Mesenteric fat pad (tissue), 1 donor: ENCODE results near the gene EXOC2. TPM values are rescaled to one million over a fixed set of nuclear protein-coding genes. Genes with fewer than 3 reads are reported as not detected.

Experiments
- DNase-seq: peaks from one replicate; pipeline ENCODE4 v3.0.0-alpha.2; 2020; ENCODE audit warnings: low spot score
- total RNA-seq: library from RNA; stranded (reverse); fragmentation: NEBNext Ultra II Directional; extraction: Animal tissue kit (Norgen Biotek cat#: 25700); gene quantifications from one replicate; pipeline ENCODE4 v1.2.1, GENCODE V29; 2021
- donor health status: DM: yes; HTN: yes; CAD: no.

The EXOC2 gene
- total RNA-seq, 1 donor from 2014 or later: 15.3 TPM

DNA sequence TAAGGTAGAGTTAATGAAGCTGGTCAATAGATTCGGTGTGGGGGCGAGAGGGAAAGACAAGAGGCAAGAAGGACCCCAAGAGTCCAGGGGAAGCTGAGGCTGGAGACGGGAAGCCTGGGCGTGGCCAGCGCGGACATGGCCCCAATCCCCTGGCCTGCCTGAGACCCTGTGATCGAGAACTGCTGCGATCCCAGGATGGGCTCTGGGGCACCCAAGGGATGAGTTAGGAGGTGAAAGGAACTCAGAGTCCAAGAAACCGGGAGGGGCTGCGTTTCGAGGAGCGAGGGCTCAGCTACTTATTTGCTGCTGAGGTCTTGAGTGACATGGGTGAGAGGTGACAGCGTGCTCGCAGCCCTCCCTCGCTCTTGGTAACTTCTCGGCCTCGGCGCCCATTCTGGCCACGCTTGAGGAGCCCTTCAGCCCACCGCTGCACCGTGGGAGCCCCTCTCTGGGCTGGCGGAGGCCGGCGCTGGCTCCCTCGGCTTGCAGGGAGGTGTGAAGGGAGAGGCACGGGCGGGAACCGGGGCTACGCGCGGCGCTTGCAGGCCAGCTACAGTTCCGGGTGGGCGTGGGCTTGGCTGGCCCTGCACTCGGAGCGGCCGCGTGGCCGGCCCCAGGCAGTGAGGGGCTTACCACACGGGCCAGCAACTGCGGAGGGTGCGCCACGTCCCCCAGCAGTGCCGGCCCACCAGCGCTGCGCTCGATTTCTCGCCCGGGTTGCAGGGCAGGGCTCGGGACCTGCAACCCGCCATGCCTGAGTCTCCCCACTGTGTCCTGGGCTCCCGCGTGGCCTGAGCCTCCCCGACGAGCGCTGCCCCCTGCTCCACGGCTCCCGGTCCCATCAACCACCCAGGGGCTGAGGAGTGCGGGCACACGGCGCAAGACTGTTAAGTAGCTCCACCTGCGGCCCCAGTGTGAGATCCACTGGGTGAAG lies 243.2 kb downstream of the EXOC2 start:
- DNase-seq: peak; percentile 73

DNA sequence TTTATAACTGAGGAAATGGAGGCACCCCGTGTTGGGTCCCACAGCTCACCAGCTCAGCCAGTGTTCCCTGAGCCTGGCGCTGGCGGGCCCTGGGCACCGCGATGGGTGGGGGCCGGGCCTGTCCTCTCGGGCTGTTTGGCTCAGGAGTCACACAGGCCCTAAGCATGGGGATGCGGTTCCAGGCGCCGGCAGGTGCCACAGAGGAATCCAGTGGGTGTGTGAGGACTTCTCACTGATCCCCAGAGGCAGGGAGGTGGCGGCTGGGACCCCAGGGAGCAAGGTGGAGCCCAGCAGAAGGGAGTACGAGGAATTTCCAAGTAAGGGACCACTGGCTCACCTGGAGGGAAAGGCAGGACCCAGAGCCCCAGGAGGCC lies 243.9 kb downstream of the EXOC2 start:
- DNase-seq: peak; percentile 79

DNA sequence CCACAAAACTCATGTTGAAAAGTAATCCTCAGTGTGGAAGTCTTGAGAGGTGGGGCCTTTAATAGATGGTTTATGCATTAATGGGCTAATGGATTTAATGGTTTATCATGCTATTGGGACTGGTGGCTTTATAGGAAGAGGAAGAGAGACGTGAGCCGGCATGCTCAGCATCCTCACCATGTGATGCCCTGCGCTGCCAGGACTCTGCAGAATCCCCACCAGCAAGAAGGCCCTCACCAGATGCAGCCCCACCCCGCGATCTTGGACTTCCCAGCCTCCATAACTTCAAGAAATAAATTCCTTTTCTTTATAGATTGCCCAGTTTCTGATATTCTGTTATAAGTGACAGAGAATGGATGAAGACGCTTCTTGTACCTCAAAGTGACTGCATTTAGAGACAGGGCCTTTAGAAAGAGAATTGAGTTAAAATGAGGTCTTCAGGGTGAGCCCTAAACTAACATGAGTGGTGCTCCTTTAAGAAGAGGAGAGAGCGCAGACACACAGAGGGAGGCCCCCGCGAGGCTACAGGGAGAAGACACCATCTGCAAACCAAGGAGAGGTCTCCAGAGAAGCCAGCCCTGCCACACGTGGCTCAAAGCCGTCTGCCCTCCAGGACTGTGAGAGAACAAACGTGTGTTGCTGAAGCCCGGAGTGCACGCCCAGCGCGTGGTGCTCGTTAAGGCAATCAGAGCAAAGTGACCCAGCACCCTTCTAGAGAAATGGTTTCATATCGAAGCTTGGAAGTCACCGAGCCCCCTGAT lies 244.5 kb downstream of the EXOC2 start:
- peak; percentile 59 for DNase-seq

DNA sequence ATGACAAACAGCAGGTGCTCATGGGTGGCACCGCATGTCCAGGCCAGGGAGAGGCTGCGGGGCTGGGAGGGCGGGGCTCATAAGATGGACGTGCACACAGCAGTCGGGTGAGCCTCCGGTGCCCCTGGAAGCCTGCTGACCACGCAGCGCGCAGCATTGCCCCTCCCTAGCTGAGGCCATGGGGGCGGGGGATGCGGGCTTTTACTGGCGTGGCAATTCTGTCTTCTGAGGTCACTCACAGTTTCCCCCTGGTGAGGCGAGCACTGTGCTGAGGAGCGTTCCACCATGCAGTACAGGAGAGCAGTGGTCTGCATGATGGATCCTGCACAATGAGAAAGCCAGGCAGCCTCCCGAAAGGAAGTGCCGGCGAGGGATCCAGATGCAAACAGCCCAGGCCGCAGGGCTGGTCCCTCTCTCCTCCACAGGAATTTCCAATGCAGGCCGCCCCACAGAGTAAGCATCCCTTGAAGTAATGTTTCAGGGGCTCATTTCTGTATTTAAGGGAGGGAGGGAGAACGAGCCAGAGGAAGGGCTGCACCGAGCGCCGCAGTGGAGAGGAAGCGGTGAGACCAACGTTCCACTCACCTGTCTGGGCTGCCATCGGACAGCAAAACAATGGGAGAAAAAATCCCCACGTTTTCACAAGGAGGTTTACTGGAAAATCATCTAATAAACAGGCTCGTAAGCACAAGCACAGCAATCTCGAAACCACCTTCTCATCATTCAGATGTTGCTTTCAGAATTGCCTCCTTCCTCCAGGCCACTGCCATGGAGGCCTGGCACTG lies 245.4 kb downstream of the EXOC2 start:
- peak; percentile 75 for DNase-seq

DNA sequence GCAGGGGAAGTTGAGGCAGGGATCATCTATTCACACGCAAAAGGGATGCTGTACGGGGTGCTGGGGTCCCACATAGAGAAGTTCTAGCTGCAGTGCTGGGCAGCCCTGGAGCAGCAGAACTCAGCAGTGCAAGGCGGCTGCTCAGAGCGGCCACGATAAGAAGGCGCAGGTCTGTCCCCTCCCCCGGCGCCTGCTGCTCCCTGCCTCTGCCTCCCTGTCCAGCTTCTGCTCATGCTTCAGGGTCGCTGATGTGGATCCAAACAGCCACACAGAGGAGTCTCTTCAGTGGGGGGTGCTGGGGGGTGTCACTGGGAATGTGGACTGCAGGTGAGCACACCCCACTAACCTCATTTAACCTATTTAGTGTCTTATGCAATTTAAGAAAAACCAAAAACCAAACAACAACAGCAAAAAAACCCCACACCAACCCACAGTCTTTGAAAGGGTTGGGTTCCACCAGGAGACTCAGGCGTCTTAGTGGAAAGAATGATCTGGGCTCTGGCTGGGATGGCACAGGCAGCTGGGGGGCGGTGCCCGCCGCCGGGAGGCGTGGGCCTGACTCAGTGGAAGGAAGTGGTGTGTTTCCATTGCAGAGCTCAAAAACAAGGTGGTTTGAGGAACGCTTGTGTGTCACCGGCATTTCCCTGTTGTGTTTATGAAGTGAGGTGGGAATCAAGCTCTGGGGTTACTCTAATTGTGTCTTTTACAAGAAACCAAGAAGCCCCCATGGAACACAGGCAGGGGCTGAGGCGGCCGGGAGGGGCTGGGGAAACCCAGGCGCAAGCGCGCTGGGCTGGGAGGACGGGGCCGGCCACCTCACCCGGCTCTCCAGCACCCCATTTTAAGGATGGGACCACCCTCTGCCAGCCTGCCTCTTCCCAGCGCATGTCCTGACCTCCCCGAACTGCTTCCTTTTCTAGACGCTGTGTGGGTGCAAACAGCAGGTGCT lies 246.2 kb downstream of the EXOC2 start:
- DNase-seq: peak; percentile 55

DNA sequence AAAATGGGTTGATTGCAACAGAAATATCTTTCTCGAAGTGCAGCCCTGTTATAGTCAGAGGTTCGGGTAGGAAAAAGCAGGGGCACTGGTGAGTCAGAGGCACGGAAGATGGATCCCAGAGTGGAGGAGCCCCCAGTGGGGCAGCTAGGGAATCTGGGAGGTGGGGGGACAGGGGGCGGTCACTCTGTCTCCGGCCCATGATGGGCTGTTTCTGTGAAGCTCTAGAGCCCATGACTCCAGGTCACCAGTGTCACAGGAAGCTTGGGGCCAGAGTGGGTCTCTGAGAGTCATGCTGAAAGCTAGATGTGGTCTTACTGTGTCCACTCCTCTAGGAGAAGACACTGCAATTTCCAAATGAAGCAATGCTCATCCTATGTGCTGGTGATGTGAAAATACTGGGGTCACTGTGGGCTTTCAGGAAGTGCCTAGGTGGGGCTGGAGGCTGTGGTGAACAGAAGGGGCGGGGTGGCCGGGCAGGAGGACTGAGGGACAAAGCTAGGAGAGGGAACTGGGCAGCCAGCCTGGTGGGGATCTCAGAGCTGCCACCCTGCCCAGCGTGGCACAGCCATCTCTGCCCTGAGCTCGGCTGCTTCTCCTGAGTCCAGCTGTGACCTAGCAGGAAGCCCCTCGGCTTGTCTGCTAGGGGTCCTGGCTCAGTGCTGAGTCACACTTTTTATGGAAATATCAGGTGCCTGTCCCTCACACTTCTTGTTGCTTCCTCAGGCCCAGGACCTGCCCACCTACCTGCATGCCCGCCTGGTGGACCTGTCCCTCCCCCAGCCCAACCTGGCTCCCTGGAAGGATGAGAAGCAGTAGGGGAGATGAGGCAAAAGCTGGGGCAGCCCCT lies 247.1 kb downstream of the EXOC2 start:
- DNase-seq: peak; percentile 67

DNA sequence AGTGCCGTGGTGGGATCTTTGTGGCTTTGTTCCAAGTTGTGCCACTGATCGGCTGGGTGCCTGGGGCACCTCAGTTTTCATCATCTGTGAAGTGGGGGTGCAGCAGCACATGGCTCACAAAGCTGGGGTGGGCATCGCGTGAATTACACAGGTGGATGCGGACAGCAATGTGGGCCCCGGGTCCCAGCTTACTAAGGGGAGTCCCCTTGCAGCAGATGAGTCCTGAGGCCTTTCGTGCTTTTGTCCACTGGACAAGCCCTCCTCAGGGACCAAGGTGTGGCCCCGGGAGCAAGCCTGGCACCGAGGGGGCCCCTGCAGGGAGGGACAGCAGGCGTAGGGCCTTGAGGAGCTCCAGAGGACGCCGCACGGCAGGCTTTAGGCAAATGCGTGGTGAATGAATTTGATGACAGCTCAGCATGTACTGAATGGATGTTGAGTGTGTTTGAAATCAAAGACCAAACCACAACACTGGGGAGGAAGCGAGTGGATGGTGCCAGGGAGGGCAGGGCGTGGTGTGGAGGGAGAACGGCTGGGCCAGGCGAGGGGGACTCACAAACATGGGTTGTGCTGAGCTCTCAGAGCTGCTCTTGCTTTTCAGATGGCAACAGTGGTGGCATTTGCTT lies 248.2 kb downstream of the EXOC2 start:
- DNase-seq: peak; percentile 11

DNA sequence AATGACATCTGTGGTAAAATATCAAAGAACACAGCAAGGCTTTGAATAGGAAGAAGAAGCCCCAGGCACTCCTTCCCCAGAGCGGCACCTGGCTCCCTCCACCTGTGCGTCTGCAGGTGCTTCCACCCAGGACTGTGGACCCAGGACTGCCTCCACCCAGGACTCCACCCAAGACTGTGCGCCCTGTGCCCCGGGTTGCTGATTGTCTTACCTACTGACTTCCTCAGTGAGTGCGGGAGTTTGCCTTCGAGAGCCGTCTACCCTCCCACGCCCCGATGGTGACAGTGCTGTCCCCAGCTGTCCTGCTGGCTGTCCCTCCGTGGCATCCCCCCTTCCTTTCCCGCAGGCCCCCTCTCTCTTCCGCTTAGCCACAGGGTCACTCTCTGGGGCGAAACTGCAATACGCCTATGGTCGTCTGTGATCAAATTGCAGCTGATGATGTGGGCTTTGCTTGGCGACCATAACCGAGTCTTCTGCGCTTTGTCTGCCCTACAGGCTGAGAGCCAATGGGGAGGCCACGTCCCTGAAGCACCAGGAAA lies 249.2 kb downstream of the EXOC2 start:
- peak; percentile 75 for DNase-seq

DNA sequence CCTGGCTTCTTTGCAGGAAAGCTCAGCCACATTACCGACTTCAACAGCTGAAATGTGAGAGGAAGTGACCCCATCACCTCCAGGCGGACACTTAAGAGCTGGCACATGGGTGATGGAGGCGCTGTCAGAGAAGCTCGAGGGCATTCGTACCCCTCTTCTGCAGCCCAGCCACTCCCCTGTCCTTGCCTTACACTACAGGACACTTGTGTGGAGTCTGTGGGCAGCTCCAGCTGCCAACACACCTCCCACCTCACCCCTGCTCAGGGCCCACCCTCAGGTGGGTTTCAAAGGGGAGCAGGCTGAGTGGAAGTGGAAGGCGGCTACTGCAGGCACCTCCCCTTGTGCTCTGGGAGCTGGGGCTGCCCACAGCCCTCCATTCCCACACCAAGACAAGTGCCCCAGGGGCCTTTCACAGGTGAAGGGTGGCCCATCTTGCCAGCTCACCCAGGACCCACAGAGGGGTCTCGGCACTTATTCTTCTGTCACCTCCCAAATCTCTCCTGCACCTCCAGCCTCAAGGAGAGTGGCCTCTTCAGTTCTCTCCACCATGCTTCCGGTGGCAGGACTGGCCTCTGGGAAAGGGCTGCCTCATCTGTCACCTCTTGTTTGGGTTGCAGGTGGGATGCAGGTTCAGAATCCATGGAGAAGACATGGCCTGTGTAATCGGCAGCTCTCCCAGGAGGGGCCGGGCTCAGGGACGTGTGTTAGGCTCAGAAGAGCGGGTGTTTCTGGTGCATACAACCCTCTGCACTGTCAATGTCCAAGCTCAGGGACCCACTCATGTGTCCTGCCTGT lies 251.6 kb downstream of the EXOC2 start:
- peak; percentile 67 for DNase-seq

DNA sequence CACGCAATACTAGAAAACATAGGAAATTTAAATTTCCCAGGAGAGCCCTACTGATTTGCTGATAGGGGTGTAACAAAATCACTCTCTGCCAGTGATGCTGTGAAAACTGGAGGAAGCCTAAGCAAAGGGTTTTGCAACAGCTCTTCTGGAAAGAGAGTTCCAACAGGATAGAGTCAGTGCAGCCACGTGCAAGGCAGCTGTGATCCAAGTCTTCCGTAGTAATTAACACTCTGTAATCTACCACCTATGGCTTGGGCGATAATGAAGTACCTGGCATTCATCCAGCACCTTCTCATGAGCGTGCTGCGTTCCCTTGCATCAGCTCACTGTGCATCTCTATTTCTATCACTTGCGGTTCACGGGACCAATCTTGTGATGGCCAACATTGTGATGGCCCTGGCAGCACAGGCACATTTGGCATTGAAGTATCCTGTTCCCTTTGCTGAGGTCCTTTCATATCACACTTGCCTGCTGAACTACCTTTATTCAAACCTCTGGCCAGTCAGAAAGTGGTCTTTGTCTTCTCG lies 253.2 kb downstream of the EXOC2 start:
- DNase-seq: peak; percentile 62

DNA sequence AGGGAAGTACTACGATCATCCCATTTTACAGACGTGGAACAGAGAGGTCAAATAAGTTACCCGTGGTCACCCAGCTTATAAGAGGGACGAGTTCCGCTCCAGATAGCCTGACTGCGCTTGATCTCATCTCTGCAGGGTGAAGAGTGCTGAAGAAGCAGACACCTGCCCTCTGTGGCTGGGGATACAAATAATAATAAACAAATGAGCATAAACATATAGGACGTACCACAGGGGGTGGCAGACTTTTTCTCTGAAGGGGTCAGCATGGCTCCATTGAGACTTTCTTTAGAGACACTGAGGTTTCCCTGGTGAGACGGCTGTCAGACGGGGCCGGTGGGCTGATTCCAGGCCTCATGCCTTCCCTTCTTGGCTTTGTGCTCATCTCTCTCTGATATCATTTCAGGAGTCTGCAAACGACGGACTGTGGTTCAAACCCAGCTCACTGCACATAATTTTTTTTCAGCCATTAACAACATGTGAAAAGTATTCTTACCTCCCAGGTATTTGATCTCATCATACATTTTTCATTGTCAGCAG lies 254.2 kb downstream of the EXOC2 start:
- peak; percentile 51 for DNase-seq

DNA sequence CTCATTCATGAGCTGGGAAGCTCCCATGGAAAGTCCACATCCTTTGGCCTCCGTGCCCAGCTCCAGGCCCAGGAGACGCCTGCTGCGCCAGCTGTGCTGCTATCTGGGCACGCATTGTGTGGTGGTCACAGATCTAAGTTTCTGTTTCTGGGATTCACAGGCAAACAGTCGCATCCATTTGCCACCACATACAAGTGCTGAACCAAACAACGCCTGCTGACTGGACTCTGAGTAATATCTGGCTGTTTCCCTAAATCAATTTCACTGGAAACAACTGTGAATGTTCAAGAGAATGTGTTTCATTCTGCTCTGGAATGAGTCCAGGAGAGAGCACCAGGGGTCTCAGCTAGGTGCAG lies 255.9 kb downstream of the EXOC2 start:
- no peak for DNase-seq

DNA sequence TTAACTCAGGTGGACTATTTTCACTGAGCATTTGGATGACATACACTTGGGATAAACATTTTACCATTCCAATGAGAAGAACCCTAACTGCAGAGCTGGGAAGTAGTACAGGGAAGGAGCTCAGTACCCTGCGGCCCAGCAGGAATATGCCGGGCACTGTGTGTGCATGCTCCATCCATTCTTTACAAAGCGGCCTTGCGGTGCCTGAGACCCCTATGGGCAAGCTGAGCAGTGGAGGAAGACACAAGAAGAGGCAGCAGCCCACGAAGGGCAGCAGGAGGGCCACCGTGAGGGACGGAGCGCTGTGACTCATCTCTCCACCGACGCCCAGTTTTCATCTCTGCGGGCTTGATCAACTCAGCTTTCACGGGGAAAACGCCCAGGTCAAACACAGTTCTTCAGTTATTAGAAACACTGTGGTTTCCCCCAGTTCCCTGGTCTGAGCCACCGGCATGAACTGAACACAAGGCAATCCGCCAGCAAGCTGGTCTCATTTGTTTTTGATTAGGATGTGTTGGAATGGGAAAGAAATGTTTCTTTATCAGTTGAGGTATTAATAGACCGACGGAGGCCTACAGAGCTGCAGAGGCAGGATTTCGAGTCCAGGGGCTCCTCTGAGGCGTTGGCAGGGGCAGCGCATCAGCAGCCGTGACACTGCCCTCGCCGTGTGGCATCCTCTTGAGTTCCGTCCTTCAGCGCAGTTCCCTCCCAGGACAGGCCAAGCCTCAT lies 256.5 kb downstream of the EXOC2 start:
- DNase-seq: no peak

DNA sequence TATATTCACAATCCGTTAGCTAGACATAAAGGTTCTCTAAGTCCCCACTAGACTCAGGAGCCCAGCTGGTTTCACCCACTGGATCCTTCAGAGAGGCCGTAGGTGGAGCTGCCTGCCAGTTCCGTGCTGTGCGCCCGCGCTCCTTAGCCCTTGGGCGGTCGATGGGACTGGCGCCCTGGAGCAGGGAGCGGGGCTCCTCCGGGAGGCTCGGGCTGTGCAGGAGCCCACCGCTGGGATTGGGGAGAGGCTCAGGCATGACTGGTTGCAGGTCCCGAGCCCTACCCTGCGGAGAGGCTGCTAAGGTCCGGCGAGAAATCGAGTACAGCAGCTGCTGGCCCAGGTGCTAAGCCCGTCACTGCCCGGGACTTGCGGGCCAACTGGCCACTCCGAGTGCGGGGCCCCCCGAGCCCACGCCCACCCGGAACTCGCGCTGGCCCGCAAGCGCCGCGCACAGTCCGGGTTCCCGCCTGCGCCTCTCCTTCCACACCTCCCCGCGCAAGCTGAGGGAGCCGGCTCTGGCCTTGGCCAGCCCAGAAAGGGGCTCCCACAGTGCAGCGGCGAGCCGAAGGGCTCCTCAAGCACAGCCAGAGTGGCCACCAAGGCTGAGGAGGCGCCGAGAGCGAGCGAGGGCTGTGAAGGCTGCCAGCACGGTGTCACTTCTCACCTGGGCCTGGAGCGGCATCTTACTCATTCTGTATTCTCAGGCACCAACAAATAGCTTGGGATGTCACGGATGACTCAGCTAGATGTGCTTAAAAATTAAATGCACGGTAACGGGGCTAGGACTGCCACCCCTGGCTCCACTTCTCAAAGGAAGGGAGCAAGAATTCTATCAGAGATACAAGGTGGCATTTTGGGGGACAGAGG lies 257.3 kb downstream of the EXOC2 start:
- no peak for DNase-seq
